GM19395 (cell line): ENCODE data around the gene CAPS.
"Not testable (repeated sequence)": the region's sequence is repeated elsewhere in the genome, so short reads cannot be mapped to it uniquely, and the experiment has no call there.

Source experiments
- ATAC-seq: cut with Tn5 transposase; IDR thresholded peaks from one replicate; pipeline ENCODE4 v1.9.1; 2021; ENCODE audit warnings: mild to moderate bottlenecking, moderate library complexity; ENCODE audit not compliant: unreplicated experiment

The CAPS gene

GRCh38 chr19:5913739-5914357 is at the start of gene CAPS:
Gene CAPS (plus strand): TSS chr19:5914254. CDS start chr19:5914407, 153 bp downstream.
- ATAC-seq, result no peak

GRCh38 chr19:5864725-5865486 is 49.1 kb upstream of the CAPS start:
- no peak for ATAC-seq

GRCh38 chr19:5865772-5866171 is 48.3 kb upstream of the CAPS start:
- no peak for ATAC-seq

- no peak for ATAC-seq
Measured at GRCh38 chr19:5867201-5868136, 46.6 kb upstream of the CAPS start.

GRCh38 chr19:5870986-5871394 is 43.1 kb upstream of the CAPS start:
- ATAC-seq, result no peak

- no peak for ATAC-seq
Measured at GRCh38 chr19:5873617-5874199, 40.3 kb upstream of the CAPS start.

- not testable (repeated sequence) for ATAC-seq
Measured at GRCh38 chr19:5874496-5874895, 39.6 kb upstream of the CAPS start.

GRCh38 chr19:5877427-5877826 is 36.6 kb upstream of the CAPS start:
- ATAC-seq, result no peak

GRCh38 chr19:5877882-5878281 is 36.2 kb upstream of the CAPS start:
- no peak for ATAC-seq

- no peak for ATAC-seq
Measured at GRCh38 chr19:5880196-5880595, 33.9 kb upstream of the CAPS start.

GRCh38 chr19:5880604-5881078 is 33.4 kb upstream of the CAPS start:
- ATAC-seq, result no peak

GRCh38 chr19:5881543-5882299 is 32.3 kb upstream of the CAPS start:
- ATAC-seq, result no peak

GRCh38 chr19:5882421-5882968 is 31.6 kb upstream of the CAPS start:
- ATAC-seq, result no peak

GRCh38 chr19:5883157-5883873 is 30.7 kb upstream of the CAPS start:
- not testable (repeated sequence) for ATAC-seq

GRCh38 chr19:5884065-5884811 is 29.8 kb upstream of the CAPS start:
- ATAC-seq, result not testable (repeated sequence)

- no peak for ATAC-seq
Measured at GRCh38 chr19:5889288-5889971, 24.6 kb upstream of the CAPS start.

GRCh38 chr19:5890099-5890498 is 24.0 kb upstream of the CAPS start:
- no peak for ATAC-seq

GRCh38 chr19:5891572-5891937 is 22.5 kb upstream of the CAPS start:
- ATAC-seq, result no peak
